NCI-H187 treated with DMSO at 0.1 percent for 48 hours (cell line): Measurements from ENCODE around the gene FAM78B.
A peak's percentile ranks its signal among the peaks of the same experiment; 100 is the strongest.

Source experiments
- DNase-seq: peaks from one replicate; lab custom pipeline; 2025; lab: John Stamatoyannopoulos, UW

The FAM78B gene

GRCh38 chr1:166066107-166066506 is 100.7 kb downstream of the FAM78B start:
- no peak for DNase-seq

GRCh38 chr1:166064951-166065350 is 101.8 kb downstream of the FAM78B start:
- no peak for DNase-seq

- DNase-seq = no peak
Measured at GRCh38 chr1:166064313-166064926, 102.4 kb downstream of the FAM78B start.

GRCh38 chr1:166063701-166064100 is 103.1 kb downstream of the FAM78B start:
- DNase-seq = no peak

GRCh38 chr1:166062421-166063070 is 104.3 kb downstream of the FAM78B start:
- no peak for DNase-seq

GRCh38 chr1:166057650-166058049 is 109.2 kb downstream of the FAM78B start:
- no peak for DNase-seq

- no peak for DNase-seq
Measured at GRCh38 chr1:166053395-166053794, 113.4 kb downstream of the FAM78B start.

GRCh38 chr1:166040202-166040997 is 126.4 kb downstream of the FAM78B start:
- peak; percentile 93 for DNase-seq

- DNase-seq = no peak
Measured at GRCh38 chr1:166039436-166040201, 127.2 kb downstream of the FAM78B start.

GRCh38 chr1:166036092-166036491 is 130.7 kb downstream of the FAM78B start:
- no peak for DNase-seq

GRCh38 chr1:166032572-166033371 is 134.0 kb downstream of the FAM78B start:
- DNase-seq = peak; percentile 59

- DNase-seq = no peak
Measured at GRCh38 chr1:166031932-166032571, 134.7 kb downstream of the FAM78B start.

GRCh38 chr1:166029196-166029945 is 137.4 kb downstream of the FAM78B start:
- DNase-seq = no peak

- no peak for DNase-seq
Measured at GRCh38 chr1:166026555-166026954, 140.2 kb downstream of the FAM78B start.

- no peak for DNase-seq
Measured at GRCh38 chr1:166026143-166026542, 140.7 kb downstream of the FAM78B start.

GRCh38 chr1:166020210-166020609 is 146.6 kb downstream of the FAM78B start:
- no peak for DNase-seq
